CD4-positive, alpha-beta T cell treated with Interleukin-15 for 1 hour (primary cell): ENCODE results near the gene GREB1.

ENCODE experiments used
- DNase-seq: peaks from one replicate; pipeline ENCODE4 v3.0.0-alpha.2; 2020

Gene GREB1

DNA sequence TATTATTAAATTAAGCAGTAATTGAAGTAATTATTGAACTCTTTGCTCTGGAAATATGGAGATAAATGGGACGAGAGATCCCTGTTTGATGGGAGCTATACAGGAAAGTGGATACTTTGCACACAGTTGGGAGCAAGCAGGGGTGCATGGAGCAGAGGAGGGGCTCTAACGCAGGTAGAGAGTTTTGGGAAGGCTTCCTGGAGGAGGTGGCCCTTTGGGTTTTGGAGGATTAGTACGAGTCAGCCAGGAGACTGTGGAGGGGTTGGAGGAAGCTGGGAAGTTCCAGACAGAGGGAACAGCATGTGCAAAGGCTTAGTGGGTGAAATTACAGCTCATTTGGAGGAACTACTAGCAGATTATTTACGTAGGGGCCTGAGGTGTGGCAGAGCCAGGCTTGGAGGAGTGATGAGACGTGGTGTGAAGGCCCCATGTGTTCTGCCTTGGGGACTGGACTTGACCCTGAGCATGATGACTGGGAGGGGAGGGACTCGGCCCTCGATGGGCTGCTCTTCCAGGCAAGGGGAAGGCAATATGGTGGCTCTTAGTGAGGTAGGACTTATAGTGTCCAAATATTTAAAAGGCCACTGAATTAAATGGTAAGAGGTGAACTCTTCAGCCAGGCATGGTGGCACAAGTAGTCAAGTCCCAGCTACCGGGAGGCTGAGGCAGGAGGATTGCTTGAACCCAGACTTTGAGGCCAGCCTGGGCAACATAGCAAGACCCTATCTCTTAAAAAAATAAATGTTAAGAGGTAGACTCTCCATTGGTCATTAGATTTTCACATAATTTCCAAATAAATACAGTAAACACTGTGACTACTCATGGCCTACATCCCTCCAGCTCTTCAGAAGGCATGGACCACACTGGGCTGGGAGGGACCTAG, 30.2 kb downstream of the GREB1 start:
- DNase-seq, result no peak

DNA sequence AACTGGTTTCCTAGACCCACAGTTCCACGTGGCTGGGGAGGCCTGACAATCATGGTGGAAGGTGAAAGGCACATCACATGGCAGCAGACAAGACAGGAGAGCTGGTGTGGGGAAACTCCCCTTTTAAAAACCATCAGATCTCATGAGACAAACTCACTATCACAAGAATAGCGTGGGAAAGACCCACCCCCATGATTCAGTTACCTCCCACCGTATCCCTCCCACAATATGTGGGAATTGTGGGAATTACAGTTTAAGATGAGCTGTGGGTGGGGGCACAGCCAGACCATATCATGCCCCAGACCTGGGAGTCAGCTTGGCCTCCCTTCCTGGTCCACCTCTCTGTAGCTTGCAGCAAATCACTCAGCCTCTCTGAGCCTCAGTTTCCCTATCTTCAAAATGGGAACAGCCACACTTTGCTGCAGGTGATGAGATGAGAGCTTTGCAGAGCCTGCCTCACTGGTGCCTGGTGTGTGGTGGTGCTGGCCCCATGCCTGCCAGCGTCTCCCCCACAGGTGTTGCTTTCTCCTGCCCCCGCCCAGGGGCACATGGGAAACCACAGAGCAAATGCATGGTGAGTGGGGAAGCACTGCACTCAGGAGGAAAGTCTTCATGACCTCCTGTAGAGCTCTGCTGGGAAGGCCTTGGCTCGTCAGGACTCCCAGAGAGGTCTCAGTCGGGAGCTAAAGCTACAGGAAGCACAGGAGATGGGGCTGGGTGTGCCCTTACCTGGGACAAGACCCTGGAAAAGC, 31.1 kb downstream of the GREB1 start:
- no peak for DNase-seq

DNA sequence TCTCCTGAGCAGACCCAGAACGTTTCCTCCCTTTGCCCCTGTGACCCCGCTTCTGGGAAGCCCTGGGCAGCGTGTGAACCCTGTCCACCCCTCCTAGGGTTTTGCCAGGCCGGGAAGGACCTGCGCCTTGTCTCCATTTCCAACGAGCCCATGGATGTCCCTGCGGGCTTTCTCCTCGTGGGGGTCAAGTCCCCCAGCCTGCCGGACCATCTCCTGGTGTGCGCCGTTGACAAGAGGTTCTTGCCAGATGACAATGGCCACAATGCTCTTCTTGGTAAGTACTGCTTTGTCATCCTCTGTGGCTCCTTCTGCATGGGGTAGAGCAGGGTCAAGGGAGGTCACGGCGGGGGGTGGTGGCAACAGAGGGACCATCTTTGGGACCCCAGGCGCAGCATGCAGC, 32.5 kb downstream of the GREB1 start:
- no peak for DNase-seq

DNA sequence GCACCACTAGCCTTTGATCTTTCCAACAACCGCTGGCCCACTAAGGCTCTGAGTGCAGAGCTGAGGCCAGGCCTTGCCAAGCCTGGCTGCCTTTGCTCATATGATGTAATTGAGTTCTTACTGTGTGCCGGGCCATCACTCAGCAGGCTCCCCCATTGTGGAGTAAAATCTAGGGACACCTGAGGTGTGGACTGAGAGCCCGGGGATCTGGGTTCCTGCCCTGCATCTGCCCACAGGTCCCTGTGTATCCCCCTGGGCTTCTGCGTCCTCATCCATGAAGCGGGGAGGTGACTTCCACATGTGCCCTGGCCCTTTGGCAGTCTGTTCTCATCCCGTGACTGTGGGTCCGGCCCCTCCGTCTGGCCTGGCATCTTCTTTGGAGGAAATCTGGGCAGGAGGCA, 33.8 kb downstream of the GREB1 start:
- no peak for DNase-seq

DNA sequence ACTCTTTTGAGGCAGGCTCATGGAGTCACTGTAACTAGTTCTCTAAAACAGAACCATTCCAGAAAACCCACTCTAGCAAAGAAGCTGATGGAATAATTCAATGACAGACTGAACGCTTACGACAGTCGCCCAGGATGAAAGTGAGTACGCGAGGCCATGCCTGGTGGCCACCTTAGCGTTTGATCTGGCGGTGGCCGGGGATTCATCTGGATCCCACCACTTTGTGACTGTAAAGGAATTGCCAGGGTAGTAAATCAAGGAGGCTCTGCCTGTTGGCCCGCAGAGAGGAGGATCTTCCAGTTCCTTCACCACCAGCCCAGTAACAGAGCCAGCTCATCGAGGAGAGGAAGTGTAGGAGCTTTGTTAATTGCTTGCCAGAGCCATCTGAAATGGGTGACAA, 34.6 kb downstream of the GREB1 start:
- DNase-seq, result no peak

DNA sequence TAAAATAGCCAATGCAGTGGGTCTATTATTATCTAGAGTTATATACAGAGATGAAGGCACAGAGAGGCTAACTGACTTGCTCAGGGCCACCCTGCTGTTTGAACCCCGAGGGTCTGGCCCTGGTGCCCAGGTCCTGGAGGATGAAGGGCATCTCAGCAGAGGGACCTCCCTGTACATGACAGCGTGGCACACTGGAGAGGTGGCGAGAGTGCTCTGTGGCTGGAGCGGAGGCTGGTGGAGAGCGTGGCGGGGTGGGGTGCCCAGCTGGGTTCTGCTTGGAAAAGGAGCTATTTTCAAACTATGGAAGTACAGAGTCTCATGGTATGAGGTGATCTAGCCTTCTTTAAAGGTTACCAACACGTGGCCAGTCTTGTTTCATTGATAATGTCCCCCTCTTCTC, 35.8 kb downstream of the GREB1 start:
- DNase-seq, result no peak

DNA sequence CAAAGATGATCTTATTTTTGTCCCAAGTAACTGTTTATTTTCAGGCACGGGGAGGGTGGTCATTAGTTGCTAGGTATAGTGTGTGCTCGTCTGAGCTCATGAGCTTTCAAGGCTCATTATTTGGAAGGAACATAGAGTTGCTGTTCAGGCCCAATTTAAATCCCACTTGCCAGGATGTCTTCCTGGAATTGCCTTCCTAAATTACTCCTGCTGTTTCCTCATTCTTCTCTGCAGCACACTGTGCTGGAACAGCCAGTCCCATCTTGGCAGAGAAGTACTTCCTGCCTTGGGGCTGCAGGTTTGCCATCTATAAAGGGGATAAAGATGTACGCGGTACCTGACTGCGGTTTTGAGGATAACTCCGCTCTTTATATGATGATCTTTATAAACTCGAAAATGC, 37.3 kb downstream of the GREB1 start:
- no peak for DNase-seq

DNA sequence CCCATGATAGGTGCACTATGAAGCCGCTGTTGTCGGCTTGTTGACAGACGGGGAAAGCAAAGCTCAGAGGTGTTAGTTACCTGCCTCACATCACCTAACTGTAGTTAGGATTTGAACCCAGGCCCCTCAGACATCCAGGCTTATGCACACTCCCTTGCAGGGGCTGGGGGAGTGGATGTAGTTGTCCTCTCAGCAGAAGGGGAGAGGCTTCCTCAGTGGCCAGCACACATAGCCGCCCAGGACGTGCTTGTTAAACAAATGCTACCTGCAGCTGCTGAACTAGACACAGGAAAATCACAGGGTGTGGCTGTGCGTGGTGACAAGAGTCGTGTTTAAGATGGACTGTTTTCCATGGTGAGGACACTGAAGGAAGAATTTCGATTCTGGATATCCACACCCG, 39.2 kb downstream of the GREB1 start:
- no peak for DNase-seq

DNA sequence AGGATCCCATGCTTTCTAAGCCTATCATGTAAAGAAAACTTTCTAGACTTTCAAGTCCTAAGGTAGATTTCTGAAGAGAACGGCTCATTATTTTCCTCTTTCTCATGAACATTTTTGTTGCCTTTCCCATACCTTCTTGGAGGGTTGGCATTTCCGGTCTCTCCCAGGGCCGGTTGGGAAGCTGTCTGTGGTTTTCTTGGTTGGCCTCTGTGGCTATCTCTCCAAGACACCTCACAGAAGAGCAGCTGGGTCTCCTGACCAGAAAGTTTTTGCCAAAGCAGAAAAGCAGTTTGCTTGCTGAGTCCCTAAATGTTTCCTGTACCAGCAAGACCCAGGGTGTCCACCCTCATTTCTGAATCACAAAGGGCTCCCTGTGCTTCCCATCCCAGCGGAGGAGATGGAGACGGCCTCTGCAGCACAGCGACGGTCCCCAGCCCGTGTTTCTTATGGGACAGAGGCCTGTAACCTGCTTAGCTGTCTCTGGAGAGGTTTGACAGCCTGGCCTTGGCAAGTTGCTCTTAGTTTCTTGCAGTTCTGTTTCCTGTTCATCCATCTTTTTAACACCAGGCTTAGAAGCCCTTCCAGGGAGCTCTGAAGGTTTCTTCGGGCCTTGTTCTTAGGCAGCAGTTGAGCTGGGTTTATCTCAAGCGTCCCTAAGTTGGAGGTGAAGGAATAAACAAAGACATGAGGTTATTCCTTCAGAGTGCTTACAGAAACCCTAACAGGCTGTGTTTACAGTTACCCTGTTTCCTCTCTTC, 39.8 kb downstream of the GREB1 start:
- no peak for DNase-seq

DNA sequence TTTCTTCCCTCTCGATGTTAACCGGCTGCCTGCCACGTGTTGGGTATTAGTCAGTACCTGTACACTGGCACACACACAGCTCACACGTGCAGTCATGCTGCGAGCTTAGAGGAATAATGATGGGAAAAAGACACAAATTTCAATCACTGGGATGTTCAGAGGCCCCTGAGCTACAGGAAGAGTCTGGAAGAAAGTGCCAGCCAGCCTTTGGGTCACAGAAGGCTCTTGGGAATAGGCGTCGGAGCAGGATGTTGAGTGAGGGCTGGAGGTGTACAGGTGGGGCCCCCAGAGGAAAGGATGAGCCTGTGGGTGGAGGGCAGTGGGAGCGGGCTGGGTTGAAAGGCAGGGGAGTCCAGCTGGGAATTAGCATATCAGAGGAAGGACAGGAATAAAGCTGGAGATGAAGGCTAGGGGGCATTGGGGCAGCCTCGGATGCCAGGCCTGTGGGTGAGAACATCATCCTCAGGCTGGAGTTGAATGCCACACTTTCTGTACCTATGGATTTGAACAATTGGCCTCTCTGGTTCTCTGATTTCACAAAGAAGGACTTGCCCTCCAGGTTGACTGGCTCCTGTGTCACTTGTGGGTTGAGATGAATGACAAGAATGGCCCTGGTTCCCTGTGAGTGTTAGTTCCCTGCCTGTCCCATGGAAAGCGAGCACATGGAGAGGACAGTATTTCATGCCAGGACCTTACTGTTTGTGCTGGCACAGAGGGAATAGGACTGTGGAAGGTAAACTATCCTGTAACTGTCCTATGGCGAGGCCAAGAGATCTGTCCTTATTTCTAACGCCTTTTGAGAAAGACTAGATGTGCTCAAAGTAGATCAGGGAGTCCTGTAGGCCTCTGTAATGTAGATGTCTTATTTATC, 40.6 kb downstream of the GREB1 start:
- DNase-seq, result no peak

DNA sequence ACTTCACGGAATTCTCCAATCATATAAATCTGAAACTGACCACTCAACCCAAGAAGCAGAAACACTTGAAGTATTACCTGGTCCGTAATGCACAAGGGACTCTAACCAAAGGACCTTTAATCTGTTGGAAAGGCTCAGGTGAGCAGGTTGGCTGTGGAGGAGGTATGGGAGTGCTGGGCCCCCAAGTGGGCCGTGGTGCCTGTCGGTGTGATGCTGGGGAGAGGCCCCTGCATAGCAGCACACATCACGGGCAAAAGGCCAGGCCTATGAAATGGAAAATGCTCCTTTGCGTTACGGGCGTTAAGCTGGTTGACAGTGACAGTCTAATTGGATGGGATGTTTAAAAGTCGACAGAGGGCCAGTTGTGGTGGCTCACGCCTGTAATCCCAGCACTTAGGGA, 42.6 kb downstream of the GREB1 start:
- DNase-seq, result no peak

DNA sequence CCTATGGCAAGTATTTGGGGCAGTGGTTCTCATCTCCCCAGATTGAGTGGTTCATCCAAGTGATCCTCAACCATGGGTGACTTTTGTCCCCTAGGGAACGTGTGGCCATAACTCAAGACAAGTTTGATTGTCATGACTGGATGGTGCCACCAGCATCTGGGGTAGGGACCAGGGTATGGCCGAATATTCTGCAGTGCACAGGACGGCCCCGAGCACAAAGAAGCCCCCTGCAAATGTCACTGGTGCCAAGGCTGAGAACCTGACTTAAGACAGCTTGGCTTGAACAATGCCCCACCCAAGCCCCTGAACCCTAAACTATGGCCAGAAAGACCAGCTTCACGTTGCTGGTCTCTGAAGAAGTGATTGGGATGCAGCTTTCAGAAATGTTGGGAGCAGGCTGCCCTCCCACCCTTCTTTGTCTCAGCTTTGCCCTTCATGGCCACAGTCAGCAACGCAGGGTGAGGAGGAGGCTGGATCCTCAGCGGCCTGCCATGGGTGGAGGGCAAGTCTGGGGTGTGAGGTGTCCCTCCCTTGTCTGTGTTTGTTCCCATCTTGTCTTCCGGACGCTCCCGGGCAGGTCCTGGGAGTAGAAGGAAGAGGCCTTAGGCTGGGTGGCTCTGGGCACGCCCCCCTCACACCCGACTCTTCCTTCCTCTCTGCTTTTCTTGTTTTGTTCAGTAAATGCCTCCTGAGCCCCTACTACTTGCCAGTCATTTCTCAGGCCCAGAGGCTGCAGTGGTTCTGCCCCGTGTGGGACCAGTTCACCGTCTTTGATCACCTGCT, 43.4 kb downstream of the GREB1 start:
- no peak for DNase-seq

DNA sequence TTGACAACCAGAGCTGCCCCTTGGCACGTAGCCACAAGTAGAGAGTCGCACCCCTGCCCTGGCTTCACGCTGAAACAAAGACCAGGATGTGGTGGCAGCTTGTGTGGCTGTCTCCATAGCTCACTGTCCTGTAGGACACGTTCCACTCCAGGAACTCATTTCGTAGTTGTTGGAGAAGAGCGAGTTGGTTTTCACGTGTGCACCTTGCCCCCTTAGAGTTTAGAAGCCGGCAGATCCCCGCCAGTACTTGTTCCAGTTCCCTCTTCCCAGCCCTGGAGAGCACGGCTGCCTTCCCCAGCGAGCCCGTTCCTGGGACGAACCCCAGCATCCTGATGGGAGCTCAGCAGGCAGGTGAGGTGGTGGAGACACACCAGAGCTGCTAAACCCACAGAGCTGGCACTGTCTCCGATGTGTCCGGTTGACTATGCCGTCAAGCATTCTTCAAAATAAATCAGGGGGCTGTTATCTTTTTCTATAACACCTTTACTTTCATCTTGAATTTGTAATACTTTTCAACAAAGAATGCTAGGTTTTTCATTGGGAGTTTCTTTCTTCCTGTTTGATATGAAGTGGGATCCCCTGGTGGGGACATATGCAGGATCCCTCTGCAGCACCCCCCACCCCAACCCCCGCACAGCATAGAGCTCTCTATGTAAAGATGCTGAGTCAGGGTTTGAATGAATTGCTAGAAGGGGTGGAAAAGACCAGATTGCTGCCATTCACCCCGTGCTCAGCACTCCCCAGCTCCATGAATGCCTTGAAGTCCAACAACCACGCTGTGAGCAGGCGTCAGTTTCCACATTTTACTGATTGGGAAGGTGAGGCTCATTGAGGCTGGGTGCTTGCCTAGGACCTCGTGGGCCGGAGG, 44.5 kb downstream of the GREB1 start:
- no peak for DNase-seq

DNA sequence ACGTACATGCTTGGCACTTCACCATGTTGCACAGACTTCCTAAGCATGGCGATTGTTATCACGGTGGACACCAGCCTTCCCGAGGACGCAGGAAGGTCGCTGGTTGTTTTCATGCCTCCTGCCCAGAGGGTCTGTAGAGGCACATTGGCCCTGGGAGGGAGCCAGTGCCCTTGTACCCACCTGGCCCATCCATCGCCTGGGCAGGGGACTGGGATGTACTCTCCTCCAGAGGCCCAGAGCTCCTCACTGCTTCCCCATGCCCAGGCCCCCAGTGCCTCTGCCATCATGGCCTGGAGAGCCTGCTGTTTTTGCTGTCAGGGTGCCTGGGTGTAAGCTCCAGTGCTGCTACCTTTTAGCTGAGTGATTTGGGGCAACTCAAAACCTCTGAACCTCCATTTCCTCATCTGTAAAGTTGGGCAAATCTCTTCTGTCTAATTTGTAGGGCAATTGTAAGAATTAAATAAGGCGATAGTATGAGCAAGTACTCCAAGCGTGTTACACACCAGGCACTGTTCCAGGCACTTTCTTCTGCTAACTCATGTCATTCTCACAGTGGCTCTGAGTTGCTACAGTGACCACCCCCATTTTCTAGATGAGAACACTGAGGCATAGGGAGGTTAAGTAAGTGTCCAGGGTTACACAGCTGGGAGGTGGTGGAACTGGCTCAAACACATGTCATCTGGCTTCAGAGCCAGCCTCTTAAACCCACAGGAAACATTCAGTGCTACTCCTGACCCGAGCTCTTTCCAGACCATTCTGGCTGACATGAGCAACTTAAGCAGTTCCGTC, 45.3 kb downstream of the GREB1 start:
- no peak for DNase-seq

DNA sequence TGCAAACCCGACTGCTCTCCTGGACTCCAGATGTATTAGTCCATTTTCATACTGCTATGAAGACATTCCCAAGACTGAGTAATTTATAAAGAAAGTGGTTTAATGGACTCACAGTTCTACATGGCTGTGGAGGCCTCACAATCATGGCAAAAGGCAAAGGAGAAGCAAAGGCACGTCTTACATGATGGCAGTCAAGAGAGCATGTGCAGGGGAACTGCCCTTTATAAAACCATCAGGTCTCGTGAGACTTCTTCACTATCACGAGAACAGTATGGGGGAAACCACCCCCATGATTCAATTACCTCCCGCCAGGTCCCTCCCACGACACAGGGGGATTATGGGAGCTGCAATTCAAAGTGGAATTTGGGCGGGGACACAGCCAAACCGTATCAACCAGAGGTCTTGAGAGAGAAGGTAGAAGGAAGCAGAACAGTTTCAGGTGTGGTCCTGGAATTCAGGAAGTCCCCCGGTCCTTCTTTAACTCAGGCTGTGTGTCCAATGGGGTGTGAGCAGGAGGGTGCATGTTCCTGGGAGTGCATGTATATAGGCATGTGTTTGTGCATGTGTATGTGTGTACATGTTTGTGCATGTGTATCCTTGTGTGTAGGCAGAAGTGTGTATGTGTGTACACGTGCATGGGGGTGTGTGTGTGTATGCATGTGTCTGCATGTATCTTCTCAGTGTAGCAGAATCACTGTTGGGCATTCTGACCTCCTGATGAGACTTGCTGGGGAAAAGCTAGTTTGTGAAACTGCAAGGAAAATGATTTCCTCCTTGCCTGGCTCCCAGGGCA, 46.2 kb downstream of the GREB1 start:
- DNase-seq, result no peak

DNA sequence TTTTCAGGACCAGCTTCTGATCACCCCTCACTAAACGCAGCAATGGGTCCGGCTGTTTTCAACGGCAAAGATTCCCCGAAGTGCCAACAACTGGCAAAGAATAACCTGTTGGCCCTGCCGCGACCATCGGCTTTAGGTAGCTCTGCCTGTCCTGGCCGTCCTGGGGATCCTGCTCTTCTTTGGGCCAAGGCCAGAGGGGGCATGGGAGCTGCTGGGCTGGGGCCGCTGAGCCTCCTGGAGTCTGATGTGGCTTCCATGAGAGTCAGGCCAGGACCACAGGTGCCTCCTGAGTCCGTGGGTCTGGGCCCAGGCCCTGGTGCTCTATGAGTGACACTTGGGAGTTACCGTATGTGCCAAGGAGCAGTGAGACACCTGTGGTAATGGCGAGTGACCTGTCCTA, 46.9 kb downstream of the GREB1 start:
- no peak for DNase-seq

DNA sequence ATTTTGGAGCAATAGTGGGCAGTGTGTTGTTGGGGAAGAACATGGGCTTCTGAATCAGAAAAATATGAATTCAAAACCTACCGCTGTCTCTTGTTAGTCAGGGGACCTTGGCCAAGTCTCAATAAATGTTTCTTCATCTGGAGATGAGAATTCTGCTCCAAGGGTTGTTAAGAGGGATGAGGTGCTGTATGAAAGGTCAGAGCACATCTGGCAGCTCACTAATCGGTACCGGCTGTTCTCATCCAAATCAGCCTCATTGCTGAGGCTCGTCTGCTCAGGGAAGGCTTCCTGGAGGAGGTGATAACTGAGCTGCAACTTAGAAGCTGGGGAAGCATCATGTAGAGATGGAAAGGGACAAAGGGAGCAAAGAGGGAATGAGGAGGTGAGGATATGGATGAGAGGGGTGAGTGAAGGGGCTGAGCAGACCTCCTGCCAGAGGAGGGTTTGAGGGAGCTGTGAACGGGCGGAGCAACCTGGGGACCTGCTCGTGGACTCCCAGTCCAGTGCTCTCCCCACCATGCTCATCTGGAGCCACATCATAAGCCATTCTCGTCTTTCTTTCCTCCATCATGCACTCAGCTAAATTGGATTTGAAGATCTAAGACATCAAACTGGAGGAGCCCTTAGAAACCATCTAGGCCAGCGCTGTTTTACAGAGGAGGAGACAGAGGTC, 47.4 kb downstream of the GREB1 start:
- DNase-seq, result no peak

DNA sequence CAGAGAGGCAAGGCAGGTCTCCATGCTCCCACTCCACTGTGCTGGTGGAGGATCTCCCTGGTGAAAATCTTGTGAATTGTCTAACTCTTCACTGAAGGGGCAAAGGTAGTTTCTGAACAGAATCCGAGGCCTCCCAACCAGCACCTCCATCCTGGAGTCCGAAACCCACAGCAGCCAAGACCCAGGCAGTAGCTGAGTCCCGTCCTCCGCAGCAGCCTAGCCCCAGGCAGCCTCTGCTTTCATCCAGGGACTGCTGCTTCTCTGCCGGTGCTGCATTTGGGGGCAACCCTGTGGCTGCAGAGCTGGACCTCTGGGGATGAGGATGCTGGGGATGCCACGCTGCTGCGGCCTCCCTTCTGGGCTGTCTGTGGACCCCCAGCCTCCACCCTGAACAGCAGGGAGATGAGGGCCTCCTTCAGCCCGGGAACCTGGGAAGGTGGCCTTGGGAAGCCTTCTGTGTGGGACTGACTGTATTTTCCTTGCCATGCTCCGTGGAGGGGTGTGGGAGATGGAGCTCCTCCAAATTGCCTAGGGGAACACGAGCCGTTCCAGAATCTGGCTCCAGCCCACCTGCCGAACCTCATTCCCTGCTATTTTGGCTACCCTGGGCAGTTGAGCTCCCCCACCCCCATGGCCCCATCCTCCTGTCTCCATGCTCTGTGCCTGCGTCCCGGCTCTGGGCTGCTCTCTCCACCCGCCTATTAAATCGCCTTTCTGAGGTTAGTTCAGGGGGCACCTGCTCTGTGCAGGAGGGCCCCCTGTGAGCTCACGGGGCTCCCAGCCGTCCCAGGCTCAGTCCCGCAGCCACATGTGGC, 48.2 kb downstream of the GREB1 start:
- DNase-seq, result no peak
